Dermis lymphatic vessel endothelial cell (primary cell): ENCODE measurements around the gene CANX. TPM values are rescaled to one million over a fixed set of nuclear protein-coding genes. Genes with fewer than 3 reads are reported as not detected.

Experiments used
- total RNA-seq: library from RNA; depleted of rRNA; stranded (reverse); fragments of >200 nt; gene quantifications from 2 replicates; pipeline ENCODE4 v1.2.1, GENCODE V29; 2014

Gene CANX
- total RNA-seq, result 897 and 1,028 TPM in 2 replicates

GRCh38 chr5:179698935-179699615 is at the start of gene CANX:
Gene CANX (plus strand): TSS chr5:179698967. CDS start chr5:179705682, 6,715 bp downstream.

GRCh38 chr5:179680780-179681401 is 17.9 kb upstream of the CANX start, which contains the start of gene CBY3:
Gene CBY3 (minus strand): TSS chr5:179681034. CDS start chr5:179680918, 116 bp downstream.

GRCh38 chr5:179732412-179732917 is 33.7 kb downstream of the CANX start, which contains the start of gene MAML1:
Gene MAML1 (plus strand): TSS chr5:179732822. CDS start chr5:179733113, 291 bp downstream.

Other genes starting within 250 kb of the CANX start
- gene RUFY1, start 148.4 kb upstream of the CANX start, total RNA-seq, result 50.3 and 68.7 TPM in 2 replicates
- 586 and 861 TPM in 2 replicates for gene HNRNPH1, start 75.3 kb upstream of the CANX start, total RNA-seq
- gene CBY3, start 17.9 kb upstream of the CANX start, total RNA-seq, result 0.09 and 0.43 TPM in 2 replicates
- gene MAML1, start 33.9 kb downstream of the CANX start, total RNA-seq, result 6.4 and 8.9 TPM in 2 replicates
- 0.33 and 0.52 TPM in 2 replicates for gene LTC4S, start 95.0 kb downstream of the CANX start, total RNA-seq
- 113 and 120 TPM in 2 replicates for gene MGAT4B, start 107.9 kb downstream of the CANX start, total RNA-seq
- 486 and 597 TPM in 2 replicates for gene SQSTM1, start 121.9 kb downstream of the CANX start, total RNA-seq
- 4.8 and 6.9 TPM in 2 replicates for gene MRNIP, start 159.8 kb downstream of the CANX start, total RNA-seq
- 51.0 and 71.4 TPM in 2 replicates for gene TBC1D9B, start 208.9 kb downstream of the CANX start, total RNA-seq